Putamen (tissue), 1 donor: ENCODE data around the gene ZNF26.
"Not testable (repeated sequence)": the region's sequence is repeated elsewhere in the genome, so short reads cannot be mapped to it uniquely, and the experiment has no call there.

Experiments used
- DNase-seq: peaks from one replicate; pipeline ENCODE4 v3.0.0-alpha.2; 2016; ENCODE audit warnings: low spot score

The ZNF26 gene

DNA sequence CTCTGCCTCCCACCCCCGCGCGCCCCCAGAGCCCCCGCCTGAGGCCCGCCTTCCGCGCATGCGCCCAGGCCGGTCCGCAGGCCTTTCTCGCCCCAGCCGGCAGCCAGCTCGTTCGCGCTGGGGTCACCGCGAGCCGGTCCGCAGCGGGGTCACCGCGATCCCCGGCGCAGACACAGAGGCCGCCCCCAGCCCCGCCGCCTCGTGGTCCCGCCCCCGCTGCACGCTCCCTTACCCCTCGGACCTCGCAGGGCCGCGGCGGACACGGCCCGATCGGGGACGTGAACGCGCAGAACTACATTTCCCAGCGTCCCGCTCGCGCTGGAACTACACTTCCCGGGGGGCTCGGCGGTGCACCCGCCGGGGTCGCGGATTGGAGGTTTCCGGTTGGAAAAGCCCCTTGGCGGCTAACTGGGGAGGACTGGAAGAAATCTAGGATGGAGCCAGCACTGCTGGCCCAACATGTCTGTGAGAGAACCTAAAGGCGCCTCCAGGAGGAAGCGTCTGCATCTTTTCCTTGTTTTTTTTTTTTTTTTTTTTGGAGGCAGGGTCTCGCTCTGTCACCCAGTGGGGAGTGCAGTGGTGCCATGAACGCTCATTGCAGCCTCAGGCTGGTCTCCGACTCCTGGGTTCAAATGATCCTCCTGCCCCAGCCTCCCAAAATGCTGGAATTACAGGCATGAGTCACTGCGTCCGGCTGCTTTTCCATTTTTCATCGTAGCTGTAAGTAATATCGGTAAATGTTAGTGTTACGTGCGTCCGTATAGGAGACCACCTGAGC lies 30.0 kb upstream of the ZNF26 start, which contains the start of gene ZNF605:
Gene ZNF605, minus strand, starts transcription at position 296 of the 778 bp plus-strand sequence. CDS start 10,671 bp downstream, outside the sequence.
- DNase-seq = peak; percentile 88

DNA sequence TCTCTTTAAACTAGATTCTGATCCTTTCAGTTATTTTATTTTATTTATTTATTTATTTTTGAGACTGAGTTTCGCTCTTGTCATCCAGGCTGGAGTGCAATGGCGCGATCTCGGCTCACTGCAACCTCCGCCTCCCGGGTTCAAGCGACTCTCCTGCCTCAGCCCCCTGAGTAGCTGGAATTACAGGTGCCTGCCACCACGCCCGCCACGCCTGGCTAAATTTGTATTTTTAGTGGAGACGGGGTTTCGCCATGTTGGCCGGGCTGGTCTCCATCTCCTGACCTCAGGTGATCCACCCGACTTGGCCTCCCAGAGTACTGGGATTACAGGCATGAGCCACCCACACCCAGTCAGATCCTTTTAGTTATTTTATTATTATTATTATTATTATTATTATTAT lies 24.4 kb upstream of the ZNF26 start:
- not testable (repeated sequence) for DNase-seq

DNA sequence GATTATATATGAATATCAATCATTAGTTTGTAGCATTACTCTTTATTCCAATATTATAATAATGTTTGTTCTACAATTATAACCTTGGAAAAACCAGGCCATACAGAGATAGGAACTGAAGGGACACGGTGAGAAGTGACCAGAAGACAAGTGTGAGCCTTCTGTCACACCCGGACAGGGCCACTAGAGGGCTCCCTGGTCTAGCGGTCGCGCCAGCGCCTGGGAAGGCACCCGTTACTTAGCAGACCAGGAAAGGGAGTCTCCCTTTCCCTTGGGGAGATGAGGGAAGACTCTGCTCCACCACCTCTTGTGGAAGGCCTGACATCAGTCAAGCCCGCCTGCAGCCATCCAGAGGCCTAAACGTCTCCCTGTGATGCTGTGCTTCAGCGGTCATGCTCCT lies 22.2 kb upstream of the ZNF26 start:
- DNase-seq = not testable (repeated sequence)

DNA sequence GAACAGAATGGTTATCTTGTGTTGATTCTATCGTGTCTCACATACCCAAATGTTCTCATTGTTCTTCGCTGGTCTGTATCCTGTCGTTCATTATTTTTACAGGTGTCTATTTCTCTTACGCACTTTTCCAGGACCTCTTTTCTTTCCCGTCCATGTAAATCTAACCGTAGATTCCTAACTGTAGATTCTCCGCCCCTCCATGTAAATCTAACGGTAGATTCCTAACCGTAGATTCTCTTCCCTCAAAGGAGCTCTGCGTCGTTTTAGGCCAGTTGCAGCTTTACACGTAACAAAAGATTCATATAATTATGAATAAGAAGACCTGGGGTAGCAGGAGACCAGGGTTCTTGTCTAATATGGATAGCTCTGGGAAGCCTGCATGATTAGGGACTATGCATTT lies 20.4 kb upstream of the ZNF26 start:
- no peak for DNase-seq

DNA sequence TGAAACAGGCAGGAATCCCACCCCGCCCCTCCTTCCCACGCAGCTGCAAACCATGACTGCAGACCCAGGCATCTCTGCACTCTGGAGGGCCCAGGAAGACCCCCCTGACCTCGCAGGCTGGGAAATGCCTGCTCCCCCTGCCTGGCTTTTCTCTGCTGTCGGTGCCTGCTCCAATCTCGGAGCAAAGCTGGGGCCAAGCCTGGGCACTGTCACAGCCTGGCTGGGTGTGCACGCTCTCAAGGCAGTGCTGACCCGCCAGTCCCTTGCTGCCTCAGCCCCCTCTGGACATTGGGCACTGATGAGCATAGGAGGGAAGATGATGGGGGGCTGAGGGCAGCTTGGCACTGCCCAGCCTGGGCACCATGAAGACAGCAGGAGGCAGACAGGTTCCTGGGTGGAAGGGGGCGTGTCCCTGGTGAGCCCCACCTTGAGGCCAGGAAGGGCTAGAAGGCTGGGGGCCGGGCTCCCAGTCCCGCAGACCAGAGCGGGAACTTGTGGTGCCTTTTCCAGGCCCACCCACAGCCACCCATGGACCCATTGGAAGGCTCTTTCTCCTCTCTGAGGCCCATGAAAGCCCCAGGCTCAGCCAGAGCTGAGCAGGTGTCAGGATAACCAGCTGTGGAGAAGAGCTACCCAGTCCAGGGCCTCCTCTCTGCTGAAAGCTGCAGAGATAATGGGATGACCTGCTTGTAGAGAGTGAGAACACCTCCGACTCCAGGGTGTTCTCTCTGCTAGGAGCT lies 19.3 kb upstream of the ZNF26 start:
- no peak for DNase-seq

DNA sequence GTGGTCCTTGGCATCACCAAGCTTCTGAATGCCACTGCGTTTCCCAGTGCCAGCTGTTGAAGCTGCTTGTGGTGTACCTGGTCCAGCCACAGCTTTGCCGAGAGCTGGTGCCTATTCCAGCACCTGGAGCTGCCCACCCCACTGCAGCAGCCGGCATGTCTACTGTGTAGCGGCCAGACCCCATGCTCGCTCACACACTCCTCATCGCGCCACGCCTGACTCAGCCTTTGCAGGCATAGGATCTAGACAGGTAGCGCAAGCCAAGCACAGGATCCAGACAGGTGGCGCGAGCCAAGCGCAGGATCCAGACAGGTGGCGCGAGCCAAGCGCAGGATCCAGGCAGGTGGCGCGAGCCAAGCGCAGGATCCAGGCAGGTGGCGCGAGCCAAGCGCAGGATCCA lies 18.4 kb upstream of the ZNF26 start:
- DNase-seq = no peak

DNA sequence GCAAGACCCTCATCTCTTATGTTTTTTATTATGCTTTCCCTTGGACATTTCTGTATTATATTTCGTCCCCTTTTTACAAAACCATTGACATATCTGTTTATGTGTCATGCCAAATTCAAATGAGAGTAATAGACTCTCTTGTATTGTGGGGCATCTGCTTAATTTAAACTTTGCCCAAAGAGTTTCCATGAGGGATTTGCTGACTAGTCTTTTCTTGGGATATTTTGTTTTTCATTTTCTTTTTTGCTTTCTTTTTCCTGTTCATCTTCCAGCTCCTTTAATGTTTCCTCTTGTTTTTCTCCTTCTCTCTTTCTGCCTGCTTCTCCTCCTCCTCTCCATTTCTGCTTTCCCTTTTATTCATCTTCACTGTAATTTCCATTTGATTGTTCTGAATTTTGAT lies 13.8 kb upstream of the ZNF26 start:
- DNase-seq = no peak

DNA sequence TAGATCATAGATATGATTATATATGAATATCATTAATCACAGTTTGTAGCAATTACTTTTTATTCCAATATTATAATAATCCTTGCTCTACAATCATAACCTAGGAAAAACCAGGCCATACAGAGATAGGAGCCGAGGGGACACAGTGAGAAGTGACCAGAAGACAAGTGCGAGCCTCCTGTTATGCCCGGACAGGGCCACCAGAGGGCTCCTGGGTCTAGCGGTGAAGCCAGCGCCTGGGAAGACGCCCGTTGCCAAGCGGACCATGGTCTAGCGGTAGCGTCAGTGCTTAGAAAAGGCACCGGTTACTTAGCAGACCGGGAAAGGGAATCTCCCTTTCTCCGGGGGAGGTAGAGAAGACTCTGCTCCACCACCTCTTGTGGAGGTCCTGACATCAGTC lies 9.3 kb upstream of the ZNF26 start:
- DNase-seq = not testable (repeated sequence)

DNA sequence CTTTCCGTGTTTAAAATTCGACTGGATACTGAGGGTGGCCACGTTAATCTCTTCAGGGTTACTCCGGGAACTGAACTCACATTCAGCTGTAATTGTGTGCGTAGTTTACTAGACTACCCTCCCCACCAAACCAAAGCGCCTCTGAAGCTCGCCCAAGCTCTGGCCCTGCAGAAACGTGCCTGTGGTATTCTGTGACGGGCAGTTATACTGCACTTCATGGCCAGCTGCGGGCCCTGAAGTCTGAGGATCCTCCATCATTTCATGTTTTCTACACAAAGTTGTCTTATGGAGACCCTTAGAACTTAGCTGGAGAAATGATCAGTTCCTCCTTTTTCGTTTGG lies 688 bp downstream of the ZNF26 start:
- DNase-seq = no peak

DNA sequence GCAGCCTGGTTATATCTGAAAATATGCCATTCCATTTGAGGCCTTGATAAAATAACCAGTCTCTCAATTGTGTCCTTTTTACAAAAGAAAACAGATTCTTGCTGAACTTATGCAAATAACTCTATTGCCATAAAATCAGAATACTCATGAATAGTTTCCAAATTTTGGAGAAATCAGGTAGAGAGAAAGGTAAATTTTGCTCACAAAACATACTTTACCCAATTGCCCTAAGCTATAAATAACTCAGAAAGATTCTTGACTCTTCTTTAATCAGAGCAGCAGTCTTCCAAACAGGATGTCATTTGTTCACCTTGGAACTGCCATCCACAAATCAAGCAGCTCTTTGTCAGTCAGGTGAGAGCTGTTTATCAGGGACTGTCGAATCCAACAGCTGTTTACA lies 12.6 kb downstream of the ZNF26 start:
- DNase-seq = no peak

DNA sequence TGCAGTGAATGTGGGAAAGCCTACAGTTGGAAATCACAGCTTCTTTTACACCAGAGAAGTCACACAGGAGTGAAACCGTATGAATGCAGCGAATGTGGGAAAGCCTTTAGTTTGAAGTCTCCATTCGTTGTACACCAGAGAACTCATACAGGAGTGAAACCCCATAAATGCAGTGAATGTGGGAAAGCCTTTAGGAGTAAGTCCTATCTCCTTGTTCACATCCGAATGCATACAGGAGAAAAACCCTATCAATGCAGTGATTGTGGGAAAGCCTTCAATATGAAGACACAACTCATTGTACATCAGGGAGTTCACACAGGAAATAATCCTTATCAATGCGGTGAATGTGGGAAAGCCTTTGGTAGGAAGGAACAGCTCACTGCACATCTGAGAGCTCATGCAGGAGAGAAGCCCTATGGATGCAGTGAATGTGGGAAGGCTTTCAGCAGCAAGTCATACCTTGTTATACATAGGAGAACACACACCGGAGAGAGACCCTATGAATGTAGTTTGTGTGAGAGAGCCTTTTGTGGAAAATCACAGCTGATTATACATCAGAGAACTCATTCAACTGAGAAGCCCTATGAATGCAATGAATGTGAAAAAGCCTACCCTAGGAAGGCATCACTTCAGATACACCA lies 24.6 kb downstream of the ZNF26 start:
- no peak for DNase-seq

DNA sequence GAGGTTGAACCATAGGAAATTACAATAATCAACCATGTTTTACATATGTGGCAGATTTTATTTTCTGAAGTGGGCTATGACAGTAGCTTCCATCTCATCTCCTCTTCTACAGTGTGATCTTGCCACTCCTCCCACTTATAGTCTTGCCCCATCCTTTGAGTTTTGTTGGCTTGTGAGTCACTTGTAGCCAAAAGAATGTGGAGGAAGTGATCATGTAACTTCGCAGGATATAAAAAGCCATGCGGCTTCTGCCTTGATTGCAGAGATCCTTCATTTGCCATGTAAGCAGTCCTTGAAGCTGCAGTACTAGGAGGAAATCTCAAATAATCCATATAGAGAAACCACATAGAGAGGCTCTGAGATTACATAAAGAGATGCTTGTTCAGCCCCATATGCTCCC lies 37.4 kb downstream of the ZNF26 start:
- no peak for DNase-seq

DNA sequence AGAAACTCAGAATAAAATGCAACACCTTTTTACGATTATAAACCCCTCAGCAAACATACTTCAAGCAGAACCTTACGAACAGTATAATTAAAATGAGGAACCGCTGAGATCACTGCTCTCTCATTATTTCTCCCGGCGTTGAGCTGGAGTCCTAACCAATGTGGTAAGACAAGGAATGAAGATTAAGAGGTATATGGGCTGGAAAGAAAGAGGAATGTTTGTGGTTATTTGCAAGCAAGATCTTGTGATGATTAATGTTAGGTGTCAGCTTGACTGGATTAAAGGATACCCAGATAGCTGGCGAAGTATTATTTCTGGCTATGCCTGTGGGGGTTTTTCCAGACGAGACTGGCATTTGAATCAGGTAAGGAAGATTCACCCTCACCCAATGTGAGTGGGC lies 40.8 kb downstream of the ZNF26 start:
- no peak for DNase-seq

DNA sequence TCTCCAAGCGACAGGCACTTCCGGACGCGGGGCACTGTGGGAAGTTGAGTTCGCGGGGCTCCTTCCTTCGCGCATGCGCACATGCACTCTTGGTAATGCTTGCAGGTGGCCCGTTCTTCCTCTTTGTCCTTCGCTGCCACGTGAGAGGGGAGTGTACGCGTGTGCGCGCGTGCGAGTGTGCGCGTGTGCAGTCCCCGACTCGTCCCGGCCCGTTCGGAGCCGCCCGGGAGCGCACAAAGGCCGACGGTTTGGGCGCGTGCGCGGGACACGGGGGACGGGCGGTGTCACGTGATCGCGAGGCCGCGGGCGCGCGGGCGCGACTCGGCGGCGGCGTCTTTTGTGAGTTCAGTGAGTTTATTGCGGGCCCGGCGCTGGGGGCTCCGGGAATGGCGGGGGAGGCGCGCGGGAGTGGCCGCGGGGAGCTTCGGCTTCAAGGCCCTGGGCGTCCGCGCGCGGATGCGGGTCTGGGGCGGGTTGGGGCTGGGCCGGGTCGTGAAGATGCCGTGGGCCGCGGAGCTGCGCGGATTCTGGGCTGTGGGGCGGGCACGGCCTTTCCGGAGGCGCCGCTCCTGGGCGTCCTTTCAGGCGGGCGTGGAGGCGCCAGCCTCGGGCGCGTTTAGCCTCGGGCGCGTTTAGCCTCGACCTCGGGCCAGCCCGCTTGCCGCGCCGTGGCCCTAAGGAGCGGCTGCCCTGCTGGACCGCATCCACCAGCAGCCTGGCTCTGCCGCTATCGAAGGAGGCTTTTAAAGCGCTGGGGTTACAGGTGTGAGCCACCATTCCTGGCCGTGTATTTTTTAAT lies 51.2 kb downstream of the ZNF26 start, which contains the start of gene ZNF84:
Gene ZNF84, plus strand, starts transcription at position 303 of the 799 bp plus-strand sequence. CDS start 3,959 bp downstream, outside the sequence.
- DNase-seq = peak; percentile 95

DNA sequence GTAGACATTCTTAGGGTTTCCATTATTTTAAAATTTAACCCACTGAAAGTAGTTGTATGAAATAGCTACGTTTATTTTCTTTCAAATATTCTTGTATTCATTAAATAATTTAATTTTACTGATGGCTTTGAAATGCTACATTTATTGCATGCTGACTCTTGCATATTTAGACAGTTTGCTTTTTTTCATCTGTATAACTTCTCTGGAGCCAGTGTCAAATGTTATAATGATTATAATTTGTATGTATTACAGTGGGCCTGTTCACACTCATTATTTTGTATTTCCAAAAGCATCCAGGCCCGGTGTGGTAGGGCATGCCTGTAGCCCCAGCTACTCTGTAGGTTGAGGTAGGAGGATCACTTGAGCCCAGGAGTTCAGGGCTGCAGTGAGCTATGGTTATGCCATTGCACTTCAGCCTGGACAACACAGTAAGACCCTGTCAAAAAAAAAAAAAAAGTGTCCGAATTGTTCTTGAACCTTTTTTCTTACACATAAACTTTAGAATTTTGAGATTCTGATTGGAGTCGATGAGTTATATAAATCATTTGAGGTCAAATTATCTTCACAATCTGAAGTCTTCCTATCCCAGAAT lies 52.0 kb downstream of the ZNF26 start:
- DNase-seq = no peak

DNA sequence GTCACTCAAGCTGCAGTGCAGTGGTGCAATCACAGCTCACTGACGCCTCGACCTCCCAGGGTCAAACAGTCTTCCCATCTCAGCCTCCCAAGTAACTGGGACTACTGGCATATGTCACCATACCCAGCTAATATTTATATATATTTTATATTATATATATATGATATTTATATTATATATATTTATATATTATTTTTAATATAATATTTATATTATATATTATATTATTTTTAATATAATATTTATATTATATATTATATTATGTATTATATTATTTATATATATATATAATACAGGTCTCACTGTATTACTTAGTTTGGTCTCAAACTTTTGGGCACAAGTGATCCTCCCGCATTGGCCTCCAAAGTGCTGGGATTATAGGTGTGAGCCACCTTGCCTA lies 60.5 kb downstream of the ZNF26 start:
- no peak for DNase-seq

DNA sequence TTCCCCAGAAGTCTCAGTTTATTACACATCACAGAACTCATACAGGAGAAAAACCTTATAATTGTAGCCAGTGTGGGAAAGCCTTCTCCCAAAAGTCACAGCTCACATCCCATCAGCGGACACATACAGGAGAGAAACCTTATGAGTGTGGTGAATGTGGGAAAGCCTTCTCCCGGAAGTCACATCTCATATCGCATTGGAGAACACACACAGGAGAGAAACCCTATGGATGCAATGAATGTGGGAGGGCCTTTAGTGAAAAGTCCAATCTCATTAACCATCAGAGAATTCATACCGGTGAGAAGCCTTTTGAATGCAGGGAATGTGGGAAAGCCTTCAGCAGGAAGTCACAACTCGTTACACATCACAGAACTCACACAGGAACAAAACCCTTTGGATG lies 71.3 kb downstream of the ZNF26 start:
- DNase-seq = no peak

DNA sequence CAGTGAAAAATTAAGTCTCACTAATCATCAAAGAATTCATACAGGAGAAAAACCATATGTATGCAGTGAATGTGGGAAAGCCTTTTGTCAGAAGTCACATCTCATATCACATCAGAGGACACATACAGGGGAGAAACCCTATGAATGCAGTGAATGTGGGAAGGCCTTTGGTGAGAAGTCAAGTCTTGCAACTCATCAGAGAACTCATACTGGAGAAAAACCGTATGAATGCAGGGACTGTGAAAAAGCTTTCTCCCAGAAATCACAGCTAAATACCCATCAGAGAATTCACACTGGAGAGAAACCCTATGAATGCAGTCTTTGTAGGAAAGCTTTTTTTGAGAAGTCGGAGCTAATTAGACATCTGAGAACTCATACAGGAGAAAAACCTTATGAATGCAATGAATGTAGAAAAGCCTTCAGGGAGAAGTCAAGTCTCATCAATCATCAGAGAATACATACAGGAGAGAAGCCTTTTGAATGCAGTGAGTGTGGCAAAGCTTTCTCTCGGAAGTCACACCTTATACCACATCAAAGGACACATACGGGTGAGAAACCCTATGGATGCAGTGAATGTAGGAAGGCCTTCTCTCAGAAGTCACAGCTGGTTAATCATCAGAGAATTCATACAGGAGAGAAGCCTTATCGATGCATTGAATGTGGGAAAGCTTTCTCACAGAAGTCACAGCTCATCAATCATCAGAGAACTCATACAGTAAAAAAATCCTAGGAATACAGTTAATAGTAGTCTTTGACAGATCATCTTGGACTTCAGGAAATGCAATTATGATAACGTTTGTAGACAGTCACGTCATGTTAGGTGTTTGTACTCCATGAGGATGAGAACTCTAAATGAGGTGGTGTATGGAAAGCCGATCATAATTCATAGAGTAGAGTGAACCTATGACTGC lies 72.3 kb downstream of the ZNF26 start:
- no peak for DNase-seq

DNA sequence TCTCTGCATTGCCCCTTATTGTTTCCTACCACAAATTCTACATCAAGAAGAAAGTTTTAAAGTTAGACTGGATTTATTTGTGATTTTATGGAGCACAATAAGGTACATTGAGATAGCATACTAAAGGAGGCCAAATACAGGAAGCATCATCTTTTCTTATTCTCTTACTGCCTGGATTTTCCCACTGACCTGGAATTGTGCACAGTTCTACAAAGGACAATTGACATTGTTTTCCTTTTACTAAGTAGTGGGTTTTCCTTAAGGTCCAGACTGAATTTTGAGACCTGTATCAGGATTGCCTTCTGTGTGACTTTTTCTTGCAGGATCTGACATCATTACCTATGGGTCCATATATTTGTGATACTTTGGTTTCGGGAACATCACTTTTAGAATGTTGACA lies 75.8 kb downstream of the ZNF26 start:
- no peak for DNase-seq

DNA sequence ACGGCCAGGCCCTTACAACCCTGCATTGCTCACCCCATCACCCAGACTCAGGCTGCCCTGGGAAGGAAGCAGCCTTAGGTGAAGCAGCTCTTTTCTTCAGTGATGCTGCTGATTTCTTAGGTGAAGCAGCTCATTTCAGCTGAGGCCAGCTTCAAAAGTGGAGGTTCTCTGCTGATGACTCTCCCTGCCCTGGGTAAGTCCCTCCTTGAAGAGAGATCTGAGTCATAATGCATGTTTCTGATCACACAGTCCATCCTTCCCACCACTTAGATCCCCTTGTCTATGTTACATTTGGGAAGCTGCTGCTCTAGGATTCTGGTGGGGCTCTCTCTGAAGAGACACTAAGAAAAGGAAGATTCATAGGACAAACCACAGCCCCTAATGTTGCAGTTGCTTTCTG lies 77.4 kb downstream of the ZNF26 start:
- DNase-seq = no peak

DNA sequence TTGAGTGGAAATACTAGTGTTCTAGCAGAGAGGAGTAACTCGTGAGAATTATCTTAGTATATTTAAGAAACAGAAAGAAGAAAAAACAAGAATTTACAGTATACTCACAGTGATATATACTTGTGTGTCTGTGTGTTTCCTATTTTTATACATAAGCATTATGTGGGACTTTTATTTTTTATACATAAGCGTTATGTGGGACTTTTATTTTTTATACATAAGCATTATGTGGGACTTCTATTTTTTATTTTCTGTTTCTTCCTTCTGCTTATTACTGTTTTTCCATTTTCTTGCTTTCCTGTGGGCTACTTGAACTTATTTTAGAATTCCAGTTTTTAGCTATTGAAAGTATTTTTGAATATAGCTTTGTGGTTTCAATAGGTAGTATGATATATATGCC lies 87.7 kb downstream of the ZNF26 start:
- DNase-seq = no peak
